NCI-H2107 (cell line): ENCODE measurements around the gene ACAP1.

ENCODE experiments used
- DNase-seq: peaks from one replicate; lab custom pipeline; 2025; lab: John Stamatoyannopoulos, UW

The ACAP1 gene

GRCh38 chr17:7312432-7313087, 23.8 kb upstream of the ACAP1 start:
- no peak for DNase-seq

GRCh38 chr17:7313088-7313889, 23.0 kb upstream of the ACAP1 start:
- DNase-seq, result no peak

GRCh38 chr17:7313890-7314718, 22.2 kb upstream of the ACAP1 start:
- DNase-seq, result no peak

GRCh38 chr17:7314719-7315569, 21.4 kb upstream of the ACAP1 start, which contains the start of gene GPS2:
GPS2 (minus strand) TSS chr17:7315360; CDS start chr17:7315052, 308 bp downstream.
- peak; percentile 67 for DNase-seq

GRCh38 chr17:7315570-7316235, 20.6 kb upstream of the ACAP1 start:
- DNase-seq, result no peak

- DNase-seq, result no peak
These were observed 19.0 kb upstream of the ACAP1 start for GRCh38 chr17:7317161-7317803.

- DNase-seq, result no peak
These were observed 18.0 kb upstream of the ACAP1 start for GRCh38 chr17:7318121-7318860.

- no peak for DNase-seq
These were observed 14.9 kb upstream of the ACAP1 start for GRCh38 chr17:7321466-7321865.

GRCh38 chr17:7322520-7323194, 13.7 kb upstream of the ACAP1 start:
- no peak for DNase-seq

- DNase-seq, result no peak
These were observed 12.4 kb upstream of the ACAP1 start for GRCh38 chr17:7323731-7324437.

GRCh38 chr17:7324438-7324779, 11.9 kb upstream of the ACAP1 start:
- no peak for DNase-seq

GRCh38 chr17:7325031-7325528, 11.2 kb upstream of the ACAP1 start:
- DNase-seq, result no peak

GRCh38 chr17:7326186-7326585, 10.1 kb upstream of the ACAP1 start:
- DNase-seq, result no peak

- DNase-seq, result no peak
These were observed 9.3 kb upstream of the ACAP1 start for GRCh38 chr17:7327056-7327455.

- DNase-seq, result no peak
These were observed 8.8 kb upstream of the ACAP1 start for GRCh38 chr17:7327501-7327900.

- no peak for DNase-seq
These were observed 8.3 kb upstream of the ACAP1 start for GRCh38 chr17:7328009-7328408.

GRCh38 chr17:7328840-7329373, 7.4 kb upstream of the ACAP1 start, which contains the start of gene NEURL4:
NEURL4 (minus strand) TSS chr17:7329335; CDS start chr17:7329312, 23 bp downstream.
- no peak for DNase-seq

- peak; percentile 81 for DNase-seq
These were observed 6.8 kb upstream of the ACAP1 start for GRCh38 chr17:7329374-7329996.
